Activated CD8-positive, alpha-beta memory T cell treated with anti-CD3 and anti-CD28 coated beads for 36 hours (primary cell): ENCODE data around the gene APCDD1L. TPM values are rescaled to one million over a fixed set of nuclear protein-coding genes. Genes with fewer than 3 reads are reported as not detected.

Experiments used
- total RNA-seq, 2 experiments: library from RNA; stranded (reverse); gene quantifications; one replicate each; pipeline ENCODE4 v1.2.3, GENCODE V29; 2021

The APCDD1L gene
- total RNA-seq, 2 experiments from 2014 or later, result not detected

Other genes with a start within 250 kb of the APCDD1L start
- 10 to 100 TPM; 13.9 to 15.0 TPM for gene RAB22A, start 205.7 kb downstream of the APCDD1L start, total RNA-seq
- gene VAPB, start 126.2 kb downstream of the APCDD1L start, total RNA-seq, result 10 to 100 TPM; 33.1 to 34.6 TPM
- gene STX16, start 135.9 kb upstream of the APCDD1L start, total RNA-seq, result 10 to 100 TPM; 67.8 to 70.3 TPM
- 10 to 100 TPM; 12.4 to 12.6 TPM for gene NPEPL1, start 177.4 kb upstream of the APCDD1L start, total RNA-seq